HG03064 (cell line): ENCODE data around the gene CLN5.
A peak's percentile ranks its signal among the peaks of the same experiment; 100 is the strongest.

Experiments
- ATAC-seq: cut with Tn5 transposase; IDR thresholded peaks from one replicate; pipeline ENCODE4 v1.9.1; 2021; ENCODE audit warnings: low read depth; ENCODE audit not compliant: unreplicated experiment

Gene CLN5

GRCh38 chr13:77016251-77016812, 24.5 kb downstream of the CLN5 start:
- ATAC-seq, result no peak

GRCh38 chr13:77016888-77017623, 25.2 kb downstream of the CLN5 start:
- no peak for ATAC-seq

- ATAC-seq, result no peak
Observed at GRCh38 chr13:77019756-77020155, 27.9 kb downstream of the CLN5 start.

DNA sequence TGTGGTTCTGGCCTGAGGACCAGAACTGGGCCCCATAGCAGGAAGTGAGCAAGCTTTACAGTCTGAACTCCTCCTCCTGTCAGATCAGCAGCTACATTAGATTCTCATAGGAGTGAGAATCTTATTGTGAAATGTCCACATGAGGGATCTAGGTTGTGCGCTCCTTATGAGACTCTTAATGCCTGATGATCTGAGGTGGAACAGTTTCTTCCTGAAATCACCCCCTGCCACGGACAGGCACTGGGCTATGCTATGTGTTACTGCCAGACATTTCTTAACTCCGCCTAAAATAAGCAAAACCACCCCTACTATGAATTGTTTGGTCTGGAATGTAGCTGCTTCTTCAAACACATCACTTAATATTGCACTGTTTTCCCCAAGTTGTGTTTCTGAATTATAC, 30.5 kb downstream of the CLN5 start:
- no peak for ATAC-seq

DNA sequence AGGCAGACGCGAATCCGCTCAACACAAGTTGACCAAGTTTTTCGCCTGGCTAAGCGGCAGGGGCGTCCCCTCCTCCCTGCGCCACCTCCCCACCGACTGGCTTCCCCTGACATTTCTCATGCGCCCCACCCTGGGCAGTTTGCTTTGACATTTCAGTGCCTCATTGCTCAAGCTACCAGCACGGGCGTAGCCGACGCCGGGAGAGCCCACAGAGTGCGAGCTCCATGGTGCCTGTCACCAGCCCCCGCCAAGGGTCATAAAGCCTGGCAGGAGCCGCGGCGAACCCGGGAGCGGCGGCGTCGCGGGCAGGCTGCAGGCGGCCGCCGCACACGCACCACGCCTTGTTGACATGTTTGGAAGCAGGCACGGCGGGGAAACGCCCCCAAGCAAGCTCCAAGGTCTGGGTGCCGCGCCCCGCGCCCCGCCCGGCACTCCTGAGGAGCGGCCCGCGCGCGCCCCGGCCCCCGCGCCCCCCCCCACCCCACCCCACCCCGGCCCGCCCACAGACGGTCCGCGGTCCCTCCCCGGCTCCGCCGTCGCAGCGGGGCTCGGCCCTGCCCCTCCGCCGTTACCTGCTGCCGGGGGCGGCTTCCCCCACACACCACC, 34.5 kb downstream of the CLN5 start:
- peak; percentile 53 for ATAC-seq

GRCh38 chr13:77026861-77027621, 35.2 kb downstream of the CLN5 start, which contains the start of gene FBXL3:
Gene FBXL3, minus strand, starts transcription at chr13:77027159. Its CDS starts 5,299 bp downstream, at chr13:77021860.
- peak; percentile 59 for ATAC-seq

DNA sequence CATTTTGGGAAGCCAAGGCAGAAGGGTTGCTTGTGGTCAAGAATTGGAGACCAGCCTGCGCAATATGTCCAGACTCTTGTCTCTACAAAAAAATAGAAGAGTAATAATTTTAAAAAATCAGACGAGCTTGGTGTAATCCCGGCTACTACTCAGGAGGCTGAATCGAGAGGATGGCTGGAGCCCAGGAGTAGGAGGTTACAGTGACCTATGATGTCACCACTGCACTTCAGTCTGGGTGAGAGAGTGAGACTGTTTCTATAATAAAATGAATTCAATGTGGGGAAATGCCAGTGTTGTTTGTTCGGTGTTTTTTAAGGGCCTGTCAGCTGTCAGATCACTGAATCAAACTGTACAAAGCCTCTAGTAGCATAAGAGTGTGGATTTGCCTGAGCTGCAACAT, 36.3 kb downstream of the CLN5 start:
- ATAC-seq, result no peak

DNA sequence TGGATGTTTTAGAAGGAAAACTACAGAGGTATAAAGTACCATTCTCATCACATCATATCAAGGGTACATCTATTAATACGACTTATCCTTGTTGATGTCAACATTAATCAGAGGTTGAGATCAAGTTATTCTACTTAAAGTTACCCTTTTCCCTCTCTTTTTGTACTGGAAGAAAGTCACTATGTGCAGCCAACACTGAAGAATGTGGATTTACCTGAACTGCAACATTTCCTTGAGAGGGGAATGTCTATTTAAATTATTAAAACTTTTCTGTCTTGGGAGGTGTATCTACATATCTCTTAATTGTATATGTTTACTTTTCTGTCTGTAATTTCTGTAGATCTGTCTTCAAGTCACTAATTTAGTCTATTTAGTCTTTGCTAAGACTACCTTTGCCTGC, 37.6 kb downstream of the CLN5 start:
- no peak for ATAC-seq

- no peak for ATAC-seq
Observed at GRCh38 chr13:77031656-77032243, 39.9 kb downstream of the CLN5 start.

GRCh38 chr13:77033717-77034302, 41.9 kb downstream of the CLN5 start:
- ATAC-seq, result no peak

- ATAC-seq, result no peak
Observed at GRCh38 chr13:77034881-77035280, 43.0 kb downstream of the CLN5 start.

DNA sequence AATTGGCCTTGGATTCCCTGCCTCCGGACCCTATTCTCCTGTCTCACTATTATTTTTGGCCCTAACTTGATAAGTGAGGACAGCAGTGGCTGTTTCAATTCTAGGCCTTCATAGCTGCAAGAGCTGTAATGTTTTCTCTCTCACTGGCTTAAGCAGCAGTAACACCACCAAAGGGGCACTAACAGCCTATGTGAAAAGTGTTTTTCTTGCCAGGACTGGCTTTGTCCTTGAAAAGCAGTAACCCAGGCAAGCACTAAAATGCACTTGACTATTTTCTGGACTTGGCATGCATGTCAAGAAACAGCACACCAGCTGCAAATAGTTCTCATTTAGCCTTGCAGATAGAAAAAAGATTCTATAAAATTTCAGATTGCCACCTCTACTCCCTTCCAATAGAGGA, 44.4 kb downstream of the CLN5 start:
- no peak for ATAC-seq

DNA sequence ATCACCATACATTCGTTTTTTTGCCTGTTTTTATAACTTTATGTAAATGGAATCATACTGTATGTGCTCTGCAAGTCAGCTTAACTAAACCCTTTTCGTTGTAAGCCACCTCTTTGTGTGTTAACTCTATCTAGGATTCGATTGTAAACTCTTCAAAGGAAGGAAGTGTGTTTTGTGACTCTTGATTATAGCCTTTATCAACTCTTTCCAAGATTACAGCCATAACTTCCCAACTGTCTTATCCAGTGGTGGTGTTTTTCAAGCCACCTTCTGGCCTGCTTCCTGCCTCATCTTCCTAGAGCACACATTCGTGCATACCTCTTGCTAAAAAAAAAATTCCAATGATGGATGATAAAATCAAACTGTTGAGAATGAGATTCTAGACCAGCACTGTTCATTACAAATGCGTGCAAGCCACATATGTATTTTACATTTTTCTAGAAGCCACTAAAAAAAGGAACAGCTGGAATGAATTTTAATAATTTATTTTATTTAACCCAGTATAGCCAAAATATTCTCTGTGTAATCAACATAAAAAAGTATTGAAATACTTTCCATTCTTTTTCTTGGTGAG, 47.1 kb downstream of the CLN5 start:
- ATAC-seq, result no peak

GRCh38 chr13:77040076-77040475, 48.2 kb downstream of the CLN5 start:
- ATAC-seq, result no peak

DNA sequence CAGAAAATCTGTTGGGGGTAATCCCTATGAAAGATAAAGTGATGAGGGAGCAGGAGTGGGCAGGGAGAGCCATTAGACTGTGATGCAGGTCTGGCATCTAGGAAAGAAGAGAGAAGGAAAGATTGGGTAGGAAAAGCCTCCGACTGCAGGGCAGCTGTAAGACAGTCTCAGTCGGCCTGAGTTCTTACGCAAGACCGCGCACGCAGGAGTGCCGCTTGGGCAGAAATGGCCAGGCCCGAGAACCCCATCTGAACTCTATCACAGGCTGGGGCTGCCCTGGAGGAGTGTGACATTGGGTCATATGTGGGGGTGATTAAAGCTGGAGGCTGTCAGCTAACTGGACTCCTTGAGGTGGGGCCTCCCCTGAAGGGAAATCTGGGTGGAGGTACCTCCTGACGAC, 49.0 kb downstream of the CLN5 start:
- no peak for ATAC-seq

GRCh38 chr13:77042566-77043177, 50.8 kb downstream of the CLN5 start:
- no peak for ATAC-seq

DNA sequence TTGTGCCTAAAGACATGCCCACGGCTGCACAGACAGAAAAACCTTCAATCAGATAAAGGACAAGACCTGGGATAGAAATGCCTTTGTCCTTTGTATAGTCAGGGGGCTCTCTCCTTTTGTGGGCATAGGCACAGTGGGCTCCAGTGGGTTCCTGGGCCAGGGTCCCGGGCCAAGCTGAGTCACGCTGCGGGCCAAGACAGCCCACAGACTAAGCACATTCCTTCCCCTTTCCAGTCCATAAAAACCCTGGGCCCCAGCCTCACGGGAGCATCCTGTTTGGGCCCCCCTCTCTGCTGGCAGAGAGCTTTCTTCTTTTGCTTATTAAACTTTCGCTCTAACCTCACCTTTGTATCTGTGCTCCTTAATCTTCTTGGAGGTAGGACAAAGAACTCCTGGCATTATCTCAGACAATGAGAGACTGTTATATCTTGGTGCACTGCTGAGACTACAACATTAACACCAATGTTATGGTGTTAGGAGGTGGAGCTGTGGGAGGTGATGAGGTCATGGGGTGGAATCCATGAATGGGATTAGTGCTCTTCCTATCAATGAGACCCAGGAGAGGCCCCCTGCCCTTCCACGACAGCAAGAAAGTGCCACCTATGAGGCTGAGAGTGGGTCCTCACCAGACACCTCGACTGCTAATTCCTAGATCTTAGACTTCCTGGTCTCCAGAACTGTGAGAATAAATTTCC, 55.9 kb downstream of the CLN5 start:
- no peak for ATAC-seq

- no peak for ATAC-seq
Observed at GRCh38 chr13:77048681-77049080, 56.8 kb downstream of the CLN5 start.

DNA sequence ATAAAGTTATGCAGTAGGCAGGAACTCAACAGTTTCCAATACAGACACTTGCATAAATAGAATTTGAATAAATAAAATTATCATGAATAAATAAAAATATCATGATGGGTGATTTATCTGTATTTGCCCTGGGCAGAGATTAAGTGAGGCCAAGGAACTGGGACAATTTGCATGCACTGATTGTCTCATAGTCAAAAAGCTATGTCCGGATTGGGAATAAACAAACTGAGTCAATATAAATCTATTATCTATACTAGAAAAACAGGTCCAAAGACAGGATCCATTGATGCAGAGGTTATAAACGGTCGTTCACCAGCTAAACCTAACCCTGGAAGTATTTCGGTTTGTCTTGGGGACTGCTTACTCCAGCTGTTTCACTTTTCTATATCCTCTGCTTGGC, 61.3 kb downstream of the CLN5 start:
- no peak for ATAC-seq
